ENCODE measurements around the gene FBXW10B. TPM values are rescaled to one million over a fixed set of nuclear protein-coding genes. Genes with fewer than 3 reads are reported as not detected.
"Not testable (repeated sequence)": the region's sequence is repeated elsewhere in the genome, so short reads cannot be mapped to it uniquely, and the experiment has no call there.

FBXW10B gene
- total RNA-seq, 1 experiment from 2014 or later = 3.4 TPM

- Mint-ChIP-seq H3K4me3 (ENCODE audit: unreplicated experiment) (peak overlapping the region; percentile 83), H3K27ac (ENCODE audit: low read depth, unreplicated experiment) (peak overlapping the region; percentile 93), H3K4me1 (ENCODE audit: insufficient read depth, unreplicated experiment) (peaks cover 21% of the 10 kb centered on the region), H3K27me3 (ENCODE audit: insufficient read depth, unreplicated experiment) (no peaks in the 10 kb centered on the region), H3K9me3 (ENCODE audit: unreplicated experiment) (no peaks in the 10 kb centered on the region), H3K36me3 (ENCODE audit: insufficient read depth, unreplicated experiment) (peaks cover 19% of the 10 kb centered on the region)
- peak; percentile 99 for DNase-seq (ENCODE audit: unreplicated experiment)
- ChIA-PET CTCF (no interaction called here), POLR2A (interaction anchor here (0.6 to 5.1 kb wide), 10 partner anchors 9 to 805 kb away, joined by 3 to 109 read pairs (median 4); partner anchors contain the start of genes TTC19, ZNF286A and ZSWIM7)
- no peak for TF ChIP-seq CTCF (IDR thresholded peaks at IDR 0.05; ENCODE audit: unreplicated experiment)
- no TSS peak for BruUV-seq (replicated peaks)
- intact Hi-C loops (cut with micrococcal nuclease) = no loop called here
Observed at GRCh38 chr17:15651583-15652110, 32.1 kb upstream of the FBXW10B start.

GRCh38 chr17:15650741-15651582 is 31.5 kb upstream of the FBXW10B start:
- Mint-ChIP-seq H3K27ac (ENCODE audit: low read depth, unreplicated experiment) (peak overlapping the region; percentile 93), H3K4me1 (ENCODE audit: insufficient read depth, unreplicated experiment) (peaks cover 23% of the 10 kb centered on the region), H3K9me3 (ENCODE audit: unreplicated experiment) (no peaks in the 10 kb centered on the region), H3K4me3 (ENCODE audit: unreplicated experiment) (peak overlapping the region; percentile 83), H3K27me3 (ENCODE audit: insufficient read depth, unreplicated experiment) (no peaks in the 10 kb centered on the region), H3K36me3 (ENCODE audit: insufficient read depth, unreplicated experiment) (peaks cover 14% of the 10 kb centered on the region)
- ChIA-PET CTCF (interaction anchor here (1.1 to 1.8 kb wide), 3 partner anchors 8 to 348 kb away, joined by 4 to 11 read pairs (median 4); partner anchors contain the start of genes TTC19 and ZSWIM7), POLR2A (interaction anchor here (0.6 to 5.1 kb wide), 12 partner anchors 9 to 805 kb away, joined by 3 to 109 read pairs (median 4); partner anchors contain the start of genes TTC19, ZNF286A and ZSWIM7)
- TSS peak; percentile 49 for BruUV-seq (replicated peaks)
- DNase-seq (ENCODE audit: unreplicated experiment) = no peak
- TF ChIP-seq CTCF (IDR thresholded peaks at IDR 0.05; ENCODE audit: unreplicated experiment) = no peak
- intact Hi-C loops (cut with micrococcal nuclease) = no loop called here

- ChIA-PET CTCF (interaction anchor here (1.1 to 1.8 kb wide), 3 partner anchors 9 to 349 kb away, joined by 4 to 11 read pairs (median 4); partner anchors contain the start of genes TTC19 and ZSWIM7), POLR2A (interaction anchor here (0.6 to 5.1 kb wide), 11 partner anchors 10 to 610 kb away, joined by 3 to 109 read pairs (median 4); partner anchors contain the start of genes TTC19, ZNF286A and ZSWIM7)
- H3K4me3 Mint-ChIP-seq (ENCODE audit: unreplicated experiment) = peak overlapping the region; percentile 83
- TF ChIP-seq CTCF (IDR thresholded peaks at IDR 0.05; ENCODE audit: unreplicated experiment) = no peak
- H3K27ac Mint-ChIP-seq (ENCODE audit: low read depth, unreplicated experiment) = peak overlapping the region; percentile 93
- BruUV-seq (replicated peaks) = no TSS peak
- peak; percentile 90 for DNase-seq (ENCODE audit: unreplicated experiment)
- no peaks in the 10 kb centered on the region for H3K9me3 Mint-ChIP-seq (ENCODE audit: unreplicated experiment)
- H3K27me3 Mint-ChIP-seq (ENCODE audit: insufficient read depth, unreplicated experiment) = no peaks in the 10 kb centered on the region
- H3K4me1 Mint-ChIP-seq (ENCODE audit: insufficient read depth, unreplicated experiment) = peaks cover 32% of the 10 kb centered on the region
- intact Hi-C loops (cut with micrococcal nuclease) = no loop called here
- peaks cover 21% of the 10 kb centered on the region for H3K36me3 Mint-ChIP-seq (ENCODE audit: insufficient read depth, unreplicated experiment)
Observed at GRCh38 chr17:15649861-15650421, 30.4 kb upstream of the FBXW10B start.

GRCh38 chr17:15648386-15648785 is 28.9 kb upstream of the FBXW10B start:
- ChIA-PET POLR2A (interaction anchor here (0.7 to 5.1 kb wide), 3 partner anchors 12 to 351 kb away, joined by 4 to 109 read pairs (median 5); partner anchors contain the start of genes TTC19, ZNF286A and ZSWIM7), CTCF (interaction anchor here (0.7 kb wide), 1 partner anchor 13 kb away, joined by 3 read pairs; no protein-coding TSS in a partner anchor)
- peak; percentile 27 for DNase-seq (ENCODE audit: unreplicated experiment)
- H3K9me3 Mint-ChIP-seq (ENCODE audit: unreplicated experiment) = no peaks in the 10 kb centered on the region
- H3K4me3 Mint-ChIP-seq (ENCODE audit: unreplicated experiment) = peak overlapping the region; percentile 83
- H3K36me3 Mint-ChIP-seq (ENCODE audit: insufficient read depth, unreplicated experiment) = peaks cover 22% of the 10 kb centered on the region
- H3K4me1 Mint-ChIP-seq (ENCODE audit: insufficient read depth, unreplicated experiment) = peaks cover 32% of the 10 kb centered on the region
- no peak for TF ChIP-seq CTCF (IDR thresholded peaks at IDR 0.05; ENCODE audit: unreplicated experiment)
- H3K27ac Mint-ChIP-seq (ENCODE audit: low read depth, unreplicated experiment) = peak overlapping the region; percentile 93
- intact Hi-C loops (cut with micrococcal nuclease) = no loop called here
- no TSS peak for BruUV-seq (replicated peaks)
- H3K27me3 Mint-ChIP-seq (ENCODE audit: insufficient read depth, unreplicated experiment) = no peaks in the 10 kb centered on the region

GRCh38 chr17:15645942-15646312 is 26.4 kb upstream of the FBXW10B start:
- H3K4me3 Mint-ChIP-seq (ENCODE audit: unreplicated experiment) = peak overlapping the region; percentile 45
- H3K27me3 Mint-ChIP-seq (ENCODE audit: insufficient read depth, unreplicated experiment); CTCF ChIA-PET; intact Hi-C loops (cut with micrococcal nuclease); BruUV-seq (replicated peaks); H3K9me3 Mint-ChIP-seq (ENCODE audit: unreplicated experiment): not testable (repeated sequence)
- peaks cover 32% of the 10 kb centered on the region for H3K4me1 Mint-ChIP-seq (ENCODE audit: insufficient read depth, unreplicated experiment)
- peak overlapping the region; percentile 94 for H3K27ac Mint-ChIP-seq (ENCODE audit: low read depth, unreplicated experiment)
- POLR2A ChIA-PET = interaction anchor here (0.7 kb wide), 1 partner anchor 11 kb away, joined by 4 read pairs; no protein-coding TSS in a partner anchor
- H3K36me3 Mint-ChIP-seq (ENCODE audit: insufficient read depth, unreplicated experiment) = peaks cover 22% of the 10 kb centered on the region
- DNase-seq (ENCODE audit: unreplicated experiment) = peak; percentile 49

Data from MCF 10A (cell line).